ENCODE results near the gene CPA1.

CPA1 gene

GRCh38 chr7:130365511-130366441 lies 14.5 kb upstream of the CPA1 start:
- no peak overlapping the region for H3K9ac ChIP-seq
- no peaks in the 10 kb centered on the region for H3K4me1 ChIP-seq (ENCODE audit: low read depth, poor library complexity, severe bottlenecking)
- H3K79me2 ChIP-seq (ENCODE audit: insufficient read depth, low read depth): no peaks in the 10 kb centered on the region
- no peak for TF ChIP-seq CTCF (conservative IDR thresholded peaks at IDR 0.05; ENCODE audit: low read depth, low read length)
- H3K36me3 ChIP-seq (ENCODE audit: insufficient read depth): no peaks in the 10 kb centered on the region
- no peaks in the 10 kb centered on the region for H4K20me1 ChIP-seq (ENCODE audit: insufficient read depth)
- H3K4me3 ChIP-seq (IDR thresholded peaks at IDR 0.05; ENCODE audit: insufficient read depth, low read depth, low read length): no peak overlapping the region
- no peak overlapping the region for H2AFZ ChIP-seq (ENCODE audit: low read depth)
- H3K27me3 ChIP-seq (ENCODE audit: insufficient read depth, low read depth): no peaks in the 10 kb centered on the region
- no peak overlapping the region for H3K4me2 ChIP-seq
- no peak overlapping the region for H3K27ac ChIP-seq

GRCh38 chr7:130366564-130366963 lies 13.7 kb upstream of the CPA1 start:
- TF ChIP-seq CTCF (conservative IDR thresholded peaks at IDR 0.05; ENCODE audit: low read depth, low read length): no peak
- Histone ChIP-seq H3K4me2 (no peak overlapping the region), H4K20me1 (ENCODE audit: insufficient read depth) (no peaks in the 10 kb centered on the region), H2AFZ (ENCODE audit: low read depth) (no peak overlapping the region), H3K27ac (no peak overlapping the region), H3K4me3 (IDR thresholded peaks at IDR 0.05; ENCODE audit: insufficient read depth, low read depth, low read length) (no peak overlapping the region), H3K4me1 (ENCODE audit: low read depth, poor library complexity, severe bottlenecking) (no peaks in the 10 kb centered on the region), H3K27me3 (ENCODE audit: insufficient read depth, low read depth) (no peaks in the 10 kb centered on the region), H3K9ac (no peak overlapping the region), H3K79me2 (ENCODE audit: insufficient read depth, low read depth) (no peaks in the 10 kb centered on the region), H3K36me3 (ENCODE audit: insufficient read depth) (no peaks in the 10 kb centered on the region)

GRCh38 chr7:130367088-130367755 lies 13.1 kb upstream of the CPA1 start:
- Histone ChIP-seq H2AFZ (ENCODE audit: low read depth) (no peak overlapping the region), H3K79me2 (ENCODE audit: insufficient read depth, low read depth) (no peaks in the 10 kb centered on the region), H3K4me1 (ENCODE audit: low read depth, poor library complexity, severe bottlenecking) (no peaks in the 10 kb centered on the region), H3K27me3 (ENCODE audit: insufficient read depth, low read depth) (no peaks in the 10 kb centered on the region), H4K20me1 (ENCODE audit: insufficient read depth) (no peaks in the 10 kb centered on the region), H3K36me3 (ENCODE audit: insufficient read depth) (no peaks in the 10 kb centered on the region), H3K27ac (no peak overlapping the region), H3K4me2 (no peak overlapping the region), H3K4me3 (IDR thresholded peaks at IDR 0.05; ENCODE audit: insufficient read depth, low read depth, low read length) (no peak overlapping the region), H3K9ac (no peak overlapping the region)
- no peak for TF ChIP-seq CTCF (conservative IDR thresholded peaks at IDR 0.05; ENCODE audit: low read depth, low read length)

- Histone ChIP-seq H2AFZ (ENCODE audit: low read depth) (no peak overlapping the region), H3K4me2 (no peak overlapping the region), H3K4me1 (ENCODE audit: low read depth, poor library complexity, severe bottlenecking) (no peaks in the 10 kb centered on the region), H3K36me3 (ENCODE audit: insufficient read depth) (no peaks in the 10 kb centered on the region), H3K9ac (no peak overlapping the region), H3K79me2 (ENCODE audit: insufficient read depth, low read depth) (no peaks in the 10 kb centered on the region), H3K27ac (no peak overlapping the region), H3K4me3 (IDR thresholded peaks at IDR 0.05; ENCODE audit: insufficient read depth, low read depth, low read length) (no peak overlapping the region), H3K27me3 (ENCODE audit: insufficient read depth, low read depth) (no peaks in the 10 kb centered on the region), H4K20me1 (ENCODE audit: insufficient read depth) (no peaks in the 10 kb centered on the region)
- no peak for TF ChIP-seq CTCF (conservative IDR thresholded peaks at IDR 0.05; ENCODE audit: low read depth, low read length)
Measured at GRCh38 chr7:130367836-130368746, 12.2 kb upstream of the CPA1 start.

Measured in KMS-11 (cell line).